Measurements from ENCODE around the gene TEX35.

DNA sequence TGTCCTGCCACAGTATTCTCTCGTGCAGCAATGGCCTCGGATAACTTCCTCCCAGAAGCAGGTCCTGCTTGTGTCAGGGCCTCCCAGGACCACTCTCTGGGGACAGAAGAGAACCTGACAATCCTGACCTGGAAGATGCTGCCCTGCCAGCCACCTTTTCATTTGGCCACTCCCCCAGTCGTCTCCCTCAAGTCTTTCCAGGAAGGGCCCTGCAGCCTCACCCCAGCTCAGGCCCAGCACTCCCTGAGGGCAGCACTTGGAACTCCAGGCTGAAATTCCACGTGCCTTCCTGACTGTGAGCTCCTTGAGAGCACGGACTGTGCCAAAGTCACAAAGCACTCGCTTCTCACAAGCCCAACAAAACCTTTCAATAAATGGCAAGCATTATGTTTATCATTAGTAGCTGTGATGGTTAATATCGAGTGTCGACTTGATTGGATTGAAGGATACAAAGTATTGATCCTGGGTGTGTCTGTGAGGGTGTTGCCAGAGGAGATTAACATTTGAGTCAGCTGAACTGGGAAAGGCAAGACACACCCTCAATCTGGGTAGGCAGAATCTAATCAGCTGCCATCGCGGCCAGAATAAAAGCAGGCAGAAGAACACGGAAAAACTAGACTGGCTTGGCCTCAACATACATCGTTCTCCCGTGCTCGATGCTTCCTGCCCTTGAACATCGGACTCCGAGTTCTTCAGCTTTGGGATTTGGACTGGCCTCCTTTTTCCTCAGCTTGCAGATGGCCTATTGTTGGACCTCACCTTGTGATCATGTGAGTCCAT lies 13.8 kb upstream of the TEX35 start:
- TF ChIP-seq CTCF (IDR thresholded peaks at IDR 0.05) (no peak), POLR2A (IDR thresholded peaks at IDR 0.05) (no peak), EP300 (IDR thresholded peaks at IDR 0.05) (no peak)

Data from ovary (tissue), 3 donors.